ENCODE measurements around the gene AK9.

GRCh38 chr6:109678240-109678639, 12.8 kb downstream of the AK9 start:
- TF ChIP-seq CTCF (IDR thresholded peaks at IDR 0.05): no peak
- no peak for TF ChIP-seq POLR2A (IDR thresholded peaks at IDR 0.05)
